Fibroblast of pulmonary artery (primary cell): ENCODE results near the gene LRRC30.

Experiments
- DNase-seq: peaks from one replicate; pipeline ENCODE4 v3.0.0-alpha.2; 2010; ENCODE audit warnings: low read depth
- H3K4me3 ChIP-seq: replicated peaks from 2 replicates; pipeline ENCODE4 v1.5.1; 2011; ENCODE audit warnings: low read depth, mild to moderate bottlenecking, control low read depth, low read length, moderate library complexity
- TF ChIP-seq, protein P1 (sequence below): IDR thresholded peaks from 2 replicates; pipeline ENCODE4 v1.5.1; 2011; ENCODE audit warnings: mild to moderate bottlenecking, control low read depth, low read length, inconsistent platforms; ENCODE audit errors: missing control alignments

Gene LRRC30

DNA sequence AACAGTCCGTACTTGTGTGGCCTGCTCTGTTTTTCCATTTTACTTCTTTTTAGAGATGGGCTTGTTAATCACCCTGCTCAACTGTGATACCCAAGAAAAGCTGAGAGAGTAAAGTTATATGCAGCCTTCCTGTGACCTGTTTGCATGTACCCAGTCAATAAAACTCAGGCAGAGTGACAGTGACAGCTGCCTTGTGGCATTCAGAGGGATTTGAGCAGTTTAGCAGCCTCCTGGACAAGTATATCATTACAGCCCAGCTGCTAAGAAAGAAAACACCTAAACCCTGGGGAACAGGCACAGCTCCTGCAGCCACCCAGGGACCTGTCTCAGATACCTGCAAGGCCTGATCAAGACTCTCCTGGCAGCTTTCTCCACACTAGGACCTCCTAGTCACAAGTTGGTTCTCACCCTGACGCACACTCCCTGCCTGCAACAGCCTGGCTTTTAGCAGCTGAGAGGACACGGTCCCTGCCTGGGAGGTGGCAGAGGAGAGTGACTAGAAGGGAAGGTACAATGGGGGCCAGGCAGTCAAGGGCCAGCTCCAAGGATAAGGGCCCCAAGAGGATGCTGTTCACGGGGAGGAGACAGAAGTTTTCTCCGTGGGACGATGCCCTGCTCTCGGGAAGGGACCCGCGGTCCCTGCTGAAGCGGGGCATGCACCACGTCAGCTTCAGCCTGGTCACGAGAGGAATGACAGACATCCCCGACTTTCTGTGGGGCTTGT, at the start of gene LRRC30:
Gene LRRC30, plus strand, starts transcription at position 464 of the 724 bp plus-strand sequence. Its CDS starts 50 bp downstream, at position 514.
- DNase-seq = no peak
- no peak within 1 kb of the TSS for H3K4me3 ChIP-seq
- TF ChIP-seq, protein P1, sequence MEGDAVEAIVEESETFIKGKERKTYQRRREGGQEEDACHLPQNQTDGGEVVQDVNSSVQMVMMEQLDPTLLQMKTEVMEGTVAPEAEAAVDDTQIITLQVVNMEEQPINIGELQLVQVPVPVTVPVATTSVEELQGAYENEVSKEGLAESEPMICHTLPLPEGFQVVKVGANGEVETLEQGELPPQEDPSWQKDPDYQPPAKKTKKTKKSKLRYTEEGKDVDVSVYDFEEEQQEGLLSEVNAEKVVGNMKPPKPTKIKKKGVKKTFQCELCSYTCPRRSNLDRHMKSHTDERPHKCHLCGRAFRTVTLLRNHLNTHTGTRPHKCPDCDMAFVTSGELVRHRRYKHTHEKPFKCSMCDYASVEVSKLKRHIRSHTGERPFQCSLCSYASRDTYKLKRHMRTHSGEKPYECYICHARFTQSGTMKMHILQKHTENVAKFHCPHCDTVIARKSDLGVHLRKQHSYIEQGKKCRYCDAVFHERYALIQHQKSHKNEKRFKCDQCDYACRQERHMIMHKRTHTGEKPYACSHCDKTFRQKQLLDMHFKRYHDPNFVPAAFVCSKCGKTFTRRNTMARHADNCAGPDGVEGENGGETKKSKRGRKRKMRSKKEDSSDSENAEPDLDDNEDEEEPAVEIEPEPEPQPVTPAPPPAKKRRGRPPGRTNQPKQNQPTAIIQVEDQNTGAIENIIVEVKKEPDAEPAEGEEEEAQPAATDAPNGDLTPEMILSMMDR = no peak

DNA sequence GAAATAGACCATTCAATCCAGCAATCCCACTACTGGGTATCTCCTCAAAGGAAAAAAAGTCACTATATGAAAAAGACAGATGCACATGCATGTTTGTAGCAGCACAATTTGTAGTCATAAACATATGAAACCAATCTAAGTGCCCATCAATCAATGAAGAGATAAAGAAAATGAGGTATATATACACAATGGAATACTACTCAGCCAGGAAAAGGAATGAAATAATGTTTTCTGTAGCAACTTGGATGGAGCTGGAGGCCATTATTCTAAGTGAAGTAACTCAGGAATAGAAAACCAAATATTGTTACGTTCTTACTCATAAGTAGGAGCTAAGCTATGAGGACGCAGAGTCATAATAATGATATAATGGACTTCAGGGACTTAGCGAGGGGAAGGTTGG, 45.2 kb upstream of the LRRC30 start:
- TF ChIP-seq, protein P1 = no peak
- no peak overlapping the region for H3K4me3 ChIP-seq
- no peak for DNase-seq

DNA sequence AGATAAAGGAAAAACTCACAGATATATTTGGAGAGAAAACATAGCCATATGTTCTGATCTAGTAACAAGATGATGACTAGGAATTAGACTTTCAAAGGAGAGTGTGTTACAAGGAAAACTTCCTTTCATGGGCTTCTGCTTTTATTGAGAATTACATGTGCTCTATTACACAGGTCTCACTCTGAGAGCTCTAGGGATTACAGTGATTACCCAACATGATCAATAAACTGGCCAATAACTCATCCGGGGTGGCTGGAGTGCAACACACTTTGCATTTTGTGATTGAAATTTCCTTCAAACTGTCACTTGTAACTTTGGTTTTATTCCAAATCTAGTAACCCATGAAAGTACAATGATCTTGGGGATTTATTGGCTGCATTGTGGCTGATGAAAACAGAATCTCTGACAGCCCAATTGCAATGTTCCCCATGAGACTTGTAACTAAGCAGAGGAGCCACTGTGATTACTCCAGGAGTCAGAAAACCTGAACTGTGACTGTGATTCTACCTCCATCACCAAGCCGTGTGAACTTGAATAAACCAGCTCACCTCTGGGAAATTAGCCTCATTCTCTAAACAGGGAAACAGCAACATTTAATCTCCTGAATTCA, 40.2 kb upstream of the LRRC30 start:
- H3K4me3 ChIP-seq = no peak overlapping the region
- TF ChIP-seq, protein P1 = no peak
- DNase-seq = no peak

DNA sequence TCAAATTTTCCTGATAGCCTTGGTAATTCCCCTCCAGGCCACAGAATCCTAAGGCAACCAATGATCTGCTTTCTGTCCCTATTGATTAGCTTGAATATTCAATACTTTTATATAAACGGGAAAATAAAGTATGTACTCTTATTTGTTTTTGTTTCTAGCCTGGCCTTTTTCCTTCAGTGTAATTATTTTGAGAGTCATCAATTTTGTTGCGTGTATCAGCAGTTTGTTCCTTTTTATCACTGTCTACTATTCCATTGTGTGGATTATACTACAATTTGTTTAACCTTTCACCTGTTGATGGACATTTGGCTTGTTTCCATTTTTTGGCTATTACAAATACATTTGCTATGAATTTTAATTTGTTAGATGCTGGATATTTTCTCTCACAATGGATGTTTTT, 39.2 kb upstream of the LRRC30 start:
- DNase-seq = no peak
- H3K4me3 ChIP-seq = no peak overlapping the region
- TF ChIP-seq, protein P1 = no peak

DNA sequence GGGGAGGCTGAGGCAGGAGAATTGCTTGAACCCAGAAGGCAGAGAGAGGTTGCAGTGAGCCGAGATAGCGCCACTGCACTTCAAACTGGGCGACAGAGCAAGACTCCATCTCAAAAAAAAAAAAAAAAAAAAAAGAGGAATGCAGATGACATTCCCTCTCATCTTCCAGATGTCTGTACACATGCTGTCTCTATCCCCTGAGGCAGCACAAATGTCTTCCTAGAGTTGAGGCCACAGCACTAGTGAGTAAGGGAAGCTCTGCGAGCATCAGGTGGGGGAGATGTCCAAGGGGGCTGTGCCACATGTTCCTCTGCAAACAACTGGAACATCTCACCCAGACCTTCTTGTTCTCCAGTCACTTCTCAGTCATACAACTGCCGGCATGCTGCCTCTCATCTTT, 35.6 kb upstream of the LRRC30 start:
- TF ChIP-seq, protein P1 = no peak
- H3K4me3 ChIP-seq = no peak overlapping the region
- DNase-seq = no peak

DNA sequence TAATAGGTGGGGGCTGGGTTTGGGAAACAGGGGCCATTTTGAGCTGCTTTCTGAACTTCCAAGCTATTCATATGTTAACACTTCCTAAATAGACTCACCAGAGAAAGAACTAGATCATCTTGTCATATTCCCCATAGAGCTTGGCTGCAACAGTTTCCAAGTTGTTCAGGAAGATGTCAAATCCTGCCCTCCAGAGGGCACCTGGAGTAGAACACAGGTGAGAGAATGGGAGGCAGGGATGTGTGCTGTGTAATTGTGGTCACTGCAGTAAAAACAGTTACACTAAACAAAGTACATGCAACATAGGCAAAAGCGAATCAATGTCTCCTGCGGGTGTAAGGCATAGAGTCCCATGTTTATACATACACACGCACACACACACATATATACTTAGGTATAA, 34.5 kb upstream of the LRRC30 start:
- DNase-seq = no peak

More for the DNA sequence above, 34.5 kb upstream of the LRRC30 start:
- H3K4me3 ChIP-seq = no peak overlapping the region
- TF ChIP-seq, protein P1 = no peak
